ENCODE data around the gene OSBPL7. TPM values are rescaled to one million over a fixed set of nuclear protein-coding genes. Genes with fewer than 3 reads are reported as not detected.
A peak's percentile ranks its signal among the peaks of the same experiment; 100 is the strongest.
"Not testable (repeated sequence)": the region's sequence is repeated elsewhere in the genome, so short reads cannot be mapped to it uniquely, and the experiment has no call there.

Gene OSBPL7
- total RNA-seq, 2 experiments from 2014 or later = 33.2 to 36.1 TPM

- H3K9me3 Mint-ChIP-seq = no peaks in the 10 kb centered on the region
- H3K4me1 Mint-ChIP-seq = peaks cover 14% of the 10 kb centered on the region
- POLR2A ChIA-PET = no interaction called here
- H3K27me3 Mint-ChIP-seq = peaks cover 65% of the 10 kb centered on the region
- no peak overlapping the region for H3K4me3 Mint-ChIP-seq
- DNase-seq = peak; percentile 2
- CTCF ChIA-PET = interaction anchor here (1.0 to 1.3 kb wide), 2 partner anchors 9 to 95 kb away, joined by 3 to 4 read pairs; no protein-coding TSS in a partner anchor
- no peak overlapping the region for H3K27ac Mint-ChIP-seq
- H3K36me3 Mint-ChIP-seq (ENCODE audit: low read depth) = no peaks in the 10 kb centered on the region
These were observed 28.6 kb downstream of the OSBPL7 start for GRCh38 chr17:47792979-47793378.

GRCh38 chr17:47792457-47792856 is 29.1 kb downstream of the OSBPL7 start:
- POLR2A ChIA-PET = interaction anchor here (0.8 kb wide), 1 partner anchor 42 kb away, joined by 3 read pairs; no protein-coding TSS in a partner anchor
- no peak for DNase-seq
- Mint-ChIP-seq H3K4me3 (no peak overlapping the region), H3K36me3 (ENCODE audit: low read depth) (no peaks in the 10 kb centered on the region), H3K27ac (no peak overlapping the region), H3K27me3 (peaks cover 65% of the 10 kb centered on the region), H3K9me3 (no peaks in the 10 kb centered on the region), H3K4me1 (peaks cover 14% of the 10 kb centered on the region)
- CTCF ChIA-PET = interaction anchor here (1.0 to 1.3 kb wide), 2 partner anchors 9 to 95 kb away, joined by 3 to 4 read pairs; no protein-coding TSS in a partner anchor

GRCh38 chr17:47791025-47791424 is 30.6 kb downstream of the OSBPL7 start:
- peaks cover 14% of the 10 kb centered on the region for H3K4me1 Mint-ChIP-seq
- H3K27ac Mint-ChIP-seq = no peak overlapping the region
- no peak overlapping the region for H3K4me3 Mint-ChIP-seq
- no peaks in the 10 kb centered on the region for H3K9me3 Mint-ChIP-seq
- ChIA-PET CTCF (interaction anchor here (0.7 kb wide), 1 partner anchor 1070 kb away, joined by 4 read pairs; no protein-coding TSS in a partner anchor), POLR2A (interaction anchor here (1.1 kb wide), 1 partner anchor 141 kb away, joined by 3 read pairs; the partner anchor contains the start of gene KPNB1)
- peak; percentile 10 for DNase-seq
- no peaks in the 10 kb centered on the region for H3K36me3 Mint-ChIP-seq (ENCODE audit: low read depth)
- H3K27me3 Mint-ChIP-seq = peaks cover 67% of the 10 kb centered on the region

- peaks cover 66% of the 10 kb centered on the region for H3K27me3 Mint-ChIP-seq
- DNase-seq = peak; percentile 63
- peak overlapping the region; percentile 58 for H3K4me3 Mint-ChIP-seq
- no peaks in the 10 kb centered on the region for H3K9me3 Mint-ChIP-seq
- H3K27ac Mint-ChIP-seq = no peak overlapping the region
- no peaks in the 10 kb centered on the region for H3K36me3 Mint-ChIP-seq (ENCODE audit: low read depth)
- peaks cover 14% of the 10 kb centered on the region for H3K4me1 Mint-ChIP-seq
- ChIA-PET POLR2A (interaction anchor here (0.7 to 1.1 kb wide), 2 partner anchors 110 to 140 kb away, joined by 3 read pairs; partner anchors contain the start of gene KPNB1), CTCF (interaction anchor here (0.6 to 1.2 kb wide), 16 partner anchors 9 to 173 kb away, joined by 3 to 20 read pairs (median 4); partner anchors contain the start of genes LRRC46, MRPL10 and TBX21)
These were observed 31.7 kb downstream of the OSBPL7 start for GRCh38 chr17:47789611-47790561.

GRCh38 chr17:47785538-47786123 is 36.0 kb downstream of the OSBPL7 start:
- peak; percentile 54 for DNase-seq
- Mint-ChIP-seq H3K27ac (no peak overlapping the region), H3K4me1 (peaks cover 12% of the 10 kb centered on the region), H3K4me3 (no peak overlapping the region), H3K36me3 (ENCODE audit: low read depth) (no peaks in the 10 kb centered on the region), H3K27me3 (peaks cover 54% of the 10 kb centered on the region), H3K9me3 (no peaks in the 10 kb centered on the region)
- CTCF ChIA-PET = interaction anchor here (0.8 to 1.8 kb wide), 3 partner anchors 53 to 116 kb away, joined by 3 to 5 read pairs (median 3); partner anchors contain the start of gene TBX21
- POLR2A ChIA-PET = interaction anchor here (1.0 kb wide), 1 partner anchor 54 kb away, joined by 3 read pairs; no protein-coding TSS in a partner anchor

- H3K9me3 Mint-ChIP-seq = no peaks in the 10 kb centered on the region
- H3K27ac Mint-ChIP-seq = no peak overlapping the region
- no peak overlapping the region for H3K4me3 Mint-ChIP-seq
- H3K36me3 Mint-ChIP-seq (ENCODE audit: low read depth) = no peaks in the 10 kb centered on the region
- peaks cover 49% of the 10 kb centered on the region for H3K27me3 Mint-ChIP-seq
- H3K4me1 Mint-ChIP-seq = no peaks in the 10 kb centered on the region
- CTCF ChIA-PET = interaction anchor here (1.2 kb wide), 1 partner anchor 9 kb away, joined by 4 read pairs; no protein-coding TSS in a partner anchor
- DNase-seq = no peak
- POLR2A ChIA-PET = no interaction called here
These were observed 40.2 kb downstream of the OSBPL7 start for GRCh38 chr17:47781397-47781796.

- ChIA-PET POLR2A (no interaction called here), CTCF (no interaction called here)
- H3K9me3 Mint-ChIP-seq = peaks cover 3% of the 10 kb centered on the region
- H3K4me1 Mint-ChIP-seq = no peaks in the 10 kb centered on the region
- DNase-seq = no peak
- H3K4me3 Mint-ChIP-seq = no peak overlapping the region
- no peak overlapping the region for H3K27ac Mint-ChIP-seq
- H3K36me3 Mint-ChIP-seq (ENCODE audit: low read depth) = peaks cover 4% of the 10 kb centered on the region
- H3K27me3 Mint-ChIP-seq = peaks cover 54% of the 10 kb centered on the region
These were observed 43.4 kb downstream of the OSBPL7 start for GRCh38 chr17:47778184-47778635.

GRCh38 chr17:47776330-47777197 is 45.0 kb downstream of the OSBPL7 start:
- DNase-seq = peak; percentile 34
- H3K27me3 Mint-ChIP-seq = peaks cover 50% of the 10 kb centered on the region
- CTCF ChIA-PET = interaction anchor here (0.6 to 1.7 kb wide), 4 partner anchors 65 to 1590 kb away, joined by 3 read pairs; partner anchors contain the start of gene SCRN2

GRCh38 chr17:47774987-47775580 is 46.5 kb downstream of the OSBPL7 start:
- DNase-seq = no peak
- Mint-ChIP-seq H3K27me3 (peaks cover 46% of the 10 kb centered on the region), H3K27ac (no peak overlapping the region), H3K9me3 (peaks cover 8% of the 10 kb centered on the region), H3K4me3 (no peak overlapping the region), H3K36me3 (ENCODE audit: low read depth) (peaks cover 7% of the 10 kb centered on the region), H3K4me1 (no peaks in the 10 kb centered on the region)
- POLR2A ChIA-PET = no interaction called here
- CTCF ChIA-PET = interaction anchor here (1.0 to 1.7 kb wide), 3 partner anchors 15 to 74 kb away, joined by 3 read pairs; partner anchors contain the start of gene SCRN2

More at GRCh38 chr17:47776330-47777197, 45.0 kb downstream of the OSBPL7 start:
- peaks cover 4% of the 10 kb centered on the region for H3K36me3 Mint-ChIP-seq (ENCODE audit: low read depth)
- H3K9me3 Mint-ChIP-seq = peaks cover 3% of the 10 kb centered on the region
- no peak overlapping the region for H3K4me3 Mint-ChIP-seq
- H3K4me1 Mint-ChIP-seq = no peaks in the 10 kb centered on the region
- H3K27ac Mint-ChIP-seq = no peak overlapping the region
- POLR2A ChIA-PET = no interaction called here

- Mint-ChIP-seq H3K27me3 (peaks cover 41% of the 10 kb centered on the region), H3K4me1 (no peaks in the 10 kb centered on the region), H3K36me3 (ENCODE audit: low read depth) (peaks cover 7% of the 10 kb centered on the region), H3K27ac (no peak overlapping the region), H3K9me3 (peaks cover 8% of the 10 kb centered on the region), H3K4me3 (no peak overlapping the region)
- CTCF ChIA-PET = interaction anchor here (0.8 kb wide), 1 partner anchor 13 kb away, joined by 3 read pairs; no protein-coding TSS in a partner anchor
- POLR2A ChIA-PET = no interaction called here
- no peak for DNase-seq
These were observed 47.3 kb downstream of the OSBPL7 start for GRCh38 chr17:47774331-47774730.

GRCh38 chr17:47773649-47774048 is 47.9 kb downstream of the OSBPL7 start:
- H3K27ac Mint-ChIP-seq; H3K36me3 Mint-ChIP-seq (ENCODE audit: low read depth); POLR2A ChIA-PET; DNase-seq; H3K4me1 Mint-ChIP-seq; H3K4me3 Mint-ChIP-seq; H3K9me3 Mint-ChIP-seq: not testable (repeated sequence)
- CTCF ChIA-PET = interaction anchor here (0.8 kb wide), 1 partner anchor 12 kb away, joined by 3 read pairs; no protein-coding TSS in a partner anchor
- H3K27me3 Mint-ChIP-seq = peaks cover 45% of the 10 kb centered on the region

Measured in activated CD4-positive, alpha-beta memory T cell treated with anti-CD3 and anti-CD28 coated beads, Interleukin-2, amount 10 ng/mL, durations not matched to agents 7 days and 5 days (primary cell).